Globus pallidus (tissue), 1 donor: ENCODE measurements around the gene SYT12.
A peak's percentile ranks its signal among the peaks of the same experiment; 100 is the strongest.

ENCODE experiments used
- DNase-seq: peaks from one replicate; pipeline ENCODE4 v3.0.0-alpha.2; 2015; ENCODE audit warnings: low spot score

SYT12 gene

GRCh38 chr11:67055812-67056211 is 32.9 kb downstream of the SYT12 start:
- DNase-seq = no peak

DNA sequence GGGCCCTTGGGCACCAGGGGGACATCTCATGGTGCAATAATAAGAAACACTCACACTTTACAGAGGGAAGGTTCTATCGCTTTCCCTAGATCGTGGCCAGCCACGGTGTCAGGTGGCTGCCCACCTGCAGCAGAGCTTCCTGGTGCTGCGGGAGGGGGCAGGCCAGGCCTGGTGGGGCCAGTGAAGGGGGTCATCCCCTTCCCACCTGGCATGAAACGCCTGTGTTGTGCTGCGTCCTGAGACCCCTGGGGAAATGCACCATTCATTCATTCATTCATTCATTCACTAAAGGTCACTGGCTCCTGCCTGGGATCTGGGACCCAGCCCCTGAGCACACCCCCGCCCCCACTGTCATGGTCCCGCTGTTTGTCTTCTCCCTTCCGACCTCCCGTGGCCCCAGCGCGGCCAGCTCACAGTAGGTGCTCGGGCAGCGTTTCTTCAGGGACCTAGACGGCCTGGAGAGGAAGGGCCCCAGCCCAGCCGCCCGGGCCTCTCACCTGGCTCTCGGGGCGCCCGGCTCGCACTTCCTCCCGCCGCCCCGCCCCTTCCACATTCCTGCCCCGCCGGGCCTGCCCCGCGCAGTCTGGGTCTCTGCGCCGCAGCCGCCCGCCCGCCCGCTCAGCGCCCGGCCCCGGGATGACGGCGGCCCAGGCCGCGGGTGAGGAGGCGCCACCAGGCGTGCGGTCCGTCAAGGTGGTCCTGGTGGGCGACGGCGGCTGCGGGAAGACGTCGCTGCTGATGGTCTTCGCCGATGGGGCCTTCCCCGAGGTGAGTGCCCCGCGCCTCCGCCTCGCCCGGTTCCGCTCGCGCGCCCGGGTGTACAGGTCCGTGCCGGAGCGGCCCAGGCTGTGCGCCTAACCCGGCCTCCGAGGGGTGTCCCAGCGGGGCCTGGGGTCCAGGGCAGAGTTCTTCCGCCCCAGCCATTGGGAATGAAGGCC is 33.6 kb downstream of the SYT12 start, which contains the start of gene RHOD:
TSS of gene RHOD (plus strand) at position 581 of the 938 bp plus-strand sequence. CDS start at position 637, 56 bp downstream.
- no peak for DNase-seq

- DNase-seq = no peak
Observed at GRCh38 chr11:67057205-67057672, 34.3 kb downstream of the SYT12 start.

- no peak for DNase-seq
Observed at GRCh38 chr11:67058506-67058905, 35.6 kb downstream of the SYT12 start.

- DNase-seq = no peak
Observed at GRCh38 chr11:67059671-67060070, 36.7 kb downstream of the SYT12 start.

DNA sequence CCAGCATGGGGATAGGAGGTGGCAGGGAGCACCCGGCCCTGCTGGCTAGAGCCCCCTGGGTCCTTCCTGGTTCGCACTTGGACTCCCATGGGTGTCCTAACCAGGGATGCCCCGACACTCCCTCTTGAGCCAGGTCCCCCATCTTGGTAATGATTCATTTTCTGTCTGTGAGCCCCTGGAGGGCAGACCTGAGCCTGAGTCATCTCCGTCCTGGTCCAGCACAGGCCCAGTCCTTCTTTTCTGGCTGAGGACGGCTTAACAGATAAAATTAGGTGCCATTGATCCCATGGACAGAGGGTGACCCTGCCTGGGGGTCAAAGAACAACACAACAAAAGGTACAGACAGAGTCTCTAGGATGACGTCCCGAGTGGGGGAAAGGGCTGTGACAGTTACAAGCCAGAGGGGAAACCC is 37.2 kb downstream of the SYT12 start:
- no peak for DNase-seq

DNA sequence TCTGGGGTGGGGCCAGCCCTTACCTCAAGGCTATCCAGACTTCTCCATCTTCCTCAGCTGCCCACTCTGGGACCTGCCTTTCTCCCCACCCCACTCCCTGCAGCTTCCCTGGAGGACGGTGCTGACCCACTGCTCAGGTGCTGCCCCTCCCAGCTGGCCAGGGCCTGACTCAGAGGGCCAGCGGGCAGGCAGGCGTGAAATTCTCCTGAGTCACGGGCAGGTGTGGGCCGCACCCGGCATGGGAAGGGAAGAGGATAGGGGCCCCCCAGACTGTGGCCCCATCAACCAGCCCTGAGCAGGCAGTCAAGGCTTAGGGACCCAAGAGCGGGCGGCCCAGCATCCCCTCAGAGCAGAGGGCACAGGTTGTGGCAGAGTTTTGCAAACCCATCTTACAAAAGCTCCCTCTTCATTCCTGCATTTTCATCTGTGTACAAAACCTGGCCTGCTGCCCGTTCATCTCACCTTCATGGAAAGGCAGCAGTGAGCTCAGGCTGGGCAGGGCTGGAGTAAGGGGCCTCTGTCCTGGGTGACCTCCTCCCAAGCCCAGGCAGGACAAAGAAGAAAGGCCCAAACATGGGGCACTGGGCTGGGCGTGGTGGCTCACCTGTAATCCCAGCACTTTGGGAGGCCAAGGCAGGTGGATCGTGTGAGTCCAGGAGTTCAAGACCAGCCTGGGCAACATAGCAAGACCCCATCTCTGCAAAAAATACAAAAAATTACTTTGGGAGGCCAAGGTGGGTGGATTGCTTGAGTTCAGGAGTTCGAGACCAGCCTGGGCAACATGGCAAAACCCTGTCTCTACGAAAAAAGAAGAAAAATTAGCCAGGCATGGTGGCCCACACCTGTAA is 39.8 kb downstream of the SYT12 start:
- DNase-seq = no peak

GRCh38 chr11:67066333-67066709 is 43.4 kb downstream of the SYT12 start:
- no peak for DNase-seq

- peak; percentile 55 for DNase-seq
Observed at GRCh38 chr11:67071420-67072284, 48.7 kb downstream of the SYT12 start.

- DNase-seq = no peak
Observed at GRCh38 chr11:67072295-67072694, 49.4 kb downstream of the SYT12 start.

DNA sequence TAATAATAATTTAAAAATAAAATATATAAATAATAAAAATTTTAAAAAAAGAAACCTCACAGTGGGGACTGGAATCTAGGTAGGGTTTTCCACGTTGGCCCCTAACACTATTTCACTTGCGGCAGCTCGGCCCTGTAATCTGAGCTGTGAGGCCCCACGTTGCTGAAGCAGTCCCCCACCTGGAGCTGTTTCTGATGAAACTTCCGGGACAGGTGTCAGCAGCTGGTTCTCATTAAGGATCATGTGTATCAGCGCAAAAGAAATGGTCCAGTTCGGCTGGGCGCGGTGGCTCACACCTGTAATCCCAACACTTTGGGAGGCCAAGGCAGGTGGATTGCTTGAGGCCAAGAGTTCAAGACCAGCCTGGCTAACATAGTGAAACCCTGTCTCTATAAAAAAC is 51.0 kb downstream of the SYT12 start:
- no peak for DNase-seq

GRCh38 chr11:67076202-67076601 is 53.3 kb downstream of the SYT12 start:
- no peak for DNase-seq

DNA sequence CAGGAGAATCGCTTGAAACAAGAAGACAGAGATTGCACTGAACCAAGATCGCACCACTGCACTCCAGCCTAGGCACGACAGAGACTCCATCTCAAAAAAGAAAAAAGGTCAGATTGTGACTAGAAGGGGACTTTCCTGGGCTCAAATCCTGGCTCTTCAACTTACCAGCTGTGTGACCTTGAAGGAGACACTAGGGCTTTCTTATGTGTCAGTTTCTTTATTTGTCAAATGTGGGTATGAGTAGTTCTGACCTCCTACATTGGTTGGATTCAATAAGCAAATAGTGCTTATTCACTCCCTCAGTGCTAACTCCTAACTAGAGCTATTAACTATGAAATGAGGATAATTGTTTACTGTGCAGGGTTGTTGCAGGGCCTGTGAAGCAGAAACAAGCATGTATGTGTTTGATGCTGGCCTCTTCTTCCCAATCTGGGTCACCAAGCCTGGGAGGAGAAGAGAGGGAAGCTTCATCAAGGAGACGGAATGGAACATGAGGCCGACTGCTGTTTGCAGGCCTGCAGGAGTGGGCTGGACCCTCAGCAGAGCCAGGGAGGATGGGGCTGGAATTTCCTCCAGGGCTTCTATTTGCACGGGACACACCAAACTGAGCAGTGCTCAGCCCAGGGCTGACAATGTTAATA is 56.3 kb downstream of the SYT12 start:
- no peak for DNase-seq

DNA sequence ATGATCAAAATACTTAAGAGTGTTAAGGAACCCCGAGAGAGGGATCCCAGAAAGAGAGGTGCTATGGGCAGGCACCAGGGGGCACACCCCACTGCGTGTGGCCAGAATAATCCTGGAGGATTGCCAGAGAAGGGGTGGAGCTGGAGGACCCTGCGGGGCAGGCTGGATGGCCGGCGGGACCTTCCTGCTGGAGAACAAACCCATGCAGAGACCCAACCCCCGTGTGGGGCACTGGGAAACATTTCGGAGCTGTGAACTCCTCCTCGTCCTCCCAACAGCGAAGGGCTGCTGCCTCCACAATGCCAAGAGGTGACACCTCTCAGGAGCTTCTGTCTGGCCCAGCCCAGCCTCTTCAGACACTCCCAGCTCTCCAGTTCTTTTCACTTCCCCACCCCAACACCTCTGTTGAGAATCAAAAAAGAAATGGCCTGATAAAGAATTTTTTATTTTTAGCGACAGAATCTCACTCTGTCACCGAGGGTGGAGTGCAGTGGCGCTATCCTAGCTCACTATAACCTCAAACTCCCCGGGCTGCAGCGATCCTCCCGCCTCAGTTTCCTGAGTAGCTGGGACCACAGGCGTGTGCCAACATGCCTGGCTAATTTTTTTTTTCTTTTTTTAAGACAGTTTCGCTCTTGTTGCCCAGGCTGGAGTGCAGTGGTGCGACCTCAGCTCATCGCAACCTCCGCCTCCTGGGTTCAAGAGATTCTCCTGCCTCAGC is 59.3 kb downstream of the SYT12 start:
- DNase-seq = no peak

DNA sequence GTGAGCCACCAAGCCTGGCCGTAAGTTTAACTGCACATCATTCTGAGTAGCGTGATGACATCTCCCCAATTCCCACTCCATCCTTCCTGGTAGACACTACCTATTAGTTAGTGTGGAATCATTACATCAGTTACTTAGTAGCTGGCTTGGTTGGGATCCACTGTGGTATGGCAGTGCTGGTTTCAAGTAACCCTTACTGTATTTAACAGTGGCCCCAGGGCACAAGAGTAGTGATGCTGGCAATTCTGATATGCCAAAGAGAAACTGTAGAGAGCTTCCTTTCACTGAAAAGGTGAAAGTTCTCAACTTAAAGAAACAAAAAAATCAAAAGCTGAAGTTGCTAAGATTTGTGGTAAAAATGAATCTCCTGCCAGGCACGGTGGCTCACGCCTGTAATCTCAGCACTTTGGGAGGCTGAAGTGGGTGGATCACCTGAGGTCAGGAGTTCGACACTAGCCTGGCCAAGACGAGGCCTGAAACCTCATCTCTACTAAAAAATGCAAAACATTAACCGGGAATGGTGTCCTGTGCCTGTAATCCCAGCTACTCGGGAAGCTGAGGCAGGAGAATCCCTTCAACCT is 60.9 kb downstream of the SYT12 start:
- no peak for DNase-seq

- DNase-seq = no peak
Observed at GRCh38 chr11:67085617-67086016, 62.7 kb downstream of the SYT12 start.

DNA sequence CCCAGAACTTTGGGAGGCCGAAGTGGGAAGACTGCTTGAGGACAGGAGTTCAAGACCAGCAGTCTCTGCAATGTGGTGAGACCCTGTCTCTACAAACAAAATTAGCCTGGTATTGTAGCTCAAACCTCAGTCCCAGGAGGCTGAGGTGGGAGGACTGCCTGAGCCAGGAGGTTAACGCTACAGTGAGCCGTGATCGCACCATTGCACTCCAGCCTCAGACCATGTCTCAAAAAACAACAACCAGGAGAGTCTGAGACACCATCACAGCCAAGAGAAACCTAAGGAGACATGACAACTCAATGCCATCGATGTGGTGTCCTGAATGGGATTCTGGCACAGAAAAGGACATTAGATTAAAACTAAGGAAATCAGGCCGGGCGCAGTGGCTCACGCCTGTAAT is 67.8 kb downstream of the SYT12 start:
- no peak for DNase-seq

DNA sequence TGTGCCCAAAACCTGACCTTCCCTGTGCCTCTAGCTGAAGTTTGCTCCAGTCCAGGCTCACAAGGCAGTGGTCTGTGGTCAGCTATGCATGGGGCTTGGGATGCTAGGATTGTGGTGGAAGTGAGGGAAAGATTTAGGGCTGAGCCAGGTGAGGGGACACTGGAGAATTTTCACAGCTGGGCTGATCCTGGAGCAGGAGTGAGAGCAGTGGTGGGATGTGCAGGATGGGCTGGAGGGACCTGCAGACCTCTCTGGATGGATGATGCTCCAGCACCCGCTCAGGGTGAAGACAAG is 72.2 kb downstream of the SYT12 start:
- no peak for DNase-seq

DNA sequence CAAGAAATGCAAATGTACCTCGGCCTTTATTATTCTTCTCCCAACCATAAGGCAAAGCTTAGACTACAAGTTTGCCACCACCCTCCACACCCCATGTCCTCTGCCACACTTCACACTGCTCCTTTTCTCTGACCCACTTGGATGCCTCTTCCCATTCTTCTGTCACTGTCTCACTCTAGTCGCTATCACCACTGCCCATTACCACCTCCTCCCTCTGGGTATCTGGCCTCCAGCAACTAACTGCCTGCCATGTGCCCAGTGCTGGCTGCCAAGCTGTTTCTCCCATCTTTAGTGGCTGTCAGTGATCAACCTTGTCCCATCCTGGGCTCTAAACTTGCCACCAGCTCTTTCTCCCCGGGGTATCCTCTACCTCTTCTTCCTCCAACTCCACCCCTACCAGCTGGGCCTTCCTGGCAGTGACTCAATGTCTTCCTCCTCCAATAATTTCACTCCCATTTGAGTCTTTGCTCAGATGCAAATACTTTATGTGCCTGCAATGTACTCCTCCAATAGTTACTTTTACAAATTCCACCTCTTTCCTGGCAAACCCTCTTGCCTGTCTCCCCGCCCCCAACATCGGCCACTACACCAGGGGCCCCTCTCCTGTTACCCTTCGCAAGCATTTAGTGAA is 76.0 kb downstream of the SYT12 start:
- no peak for DNase-seq

GRCh38 chr11:67099831-67100324 is 76.9 kb downstream of the SYT12 start:
- DNase-seq = no peak
